Colonic mucosa (tissue), 4 donors: ENCODE results near the gene AP3B2. TPM values are rescaled to one million over a fixed set of nuclear protein-coding genes. Genes with fewer than 3 reads are reported as not detected.
A peak's percentile ranks its signal among the peaks of the same experiment; 100 is the strongest.

Experiments used
- DNase-seq: peaks from one replicate; pipeline ENCODE4 v3.0.0-alpha.2; 2020
- H3K27ac ChIP-seq: fragments of 200-600 bp; one replicate; pipeline ENCODE4 v1.8.0; 2021
- H3K27me3 ChIP-seq: fragments of 200-600 bp; one replicate; pipeline ENCODE4 v1.8.0; 2021
- H3K36me3 ChIP-seq: fragments of 200-600 bp; one replicate; pipeline ENCODE4 v1.8.0; 2021
- H3K4me1 ChIP-seq: fragments of 200-600 bp; one replicate; pipeline ENCODE4 v1.8.0; 2021; ENCODE audit warnings: mild to moderate bottlenecking
- H3K4me3 ChIP-seq: fragments of 200-600 bp; one replicate; pipeline ENCODE4 v1.8.0; 2021
- H3K9ac ChIP-seq, 2 donors: one replicate each; pipeline ENCODE4 v1.7.0; 2013; ENCODE audit warnings: control low read depth in 2 of 2, low read depth in 2 of 2, low read length in 2 of 2
- H3K9me3 ChIP-seq: fragments of 200-600 bp; one replicate; pipeline ENCODE4 v1.8.0; 2021
- intact Hi-C: fragments of 100-400 bp; cut with DNase I; formaldehyde crosslinking; loops from one replicate; pipeline ENCODE4 v1.14.1; 2022
- total RNA-seq, 2 donors: library from RNA; stranded (reverse); fragmentation: NEBNext Ultra II Directional in 1 of 2; extraction: Animal tissue kit (Norgen Biotek cat#: 25700) in 1 of 2; gene quantifications; one replicate each; pipeline ENCODE4 v1.2.1, GENCODE V29; 2021
- TF ChIP-seq, protein P1 (sequence below): fragments of 200-600 bp; IDR thresholded peaks from one replicate; pipeline ENCODE4 v1.8.0; 2022; ENCODE audit warnings: antibody characterized with exemption, mild to moderate bottlenecking
- donor health status: healthy.
- donor health status: DM: no; HTN: no; CAD: no.
- donor health status: DM: no; HTN: no; CAD: no.

The AP3B2 gene
- total RNA-seq, 2 donors from 2014 or later, result 0.82 to 1.2 TPM

DNA sequence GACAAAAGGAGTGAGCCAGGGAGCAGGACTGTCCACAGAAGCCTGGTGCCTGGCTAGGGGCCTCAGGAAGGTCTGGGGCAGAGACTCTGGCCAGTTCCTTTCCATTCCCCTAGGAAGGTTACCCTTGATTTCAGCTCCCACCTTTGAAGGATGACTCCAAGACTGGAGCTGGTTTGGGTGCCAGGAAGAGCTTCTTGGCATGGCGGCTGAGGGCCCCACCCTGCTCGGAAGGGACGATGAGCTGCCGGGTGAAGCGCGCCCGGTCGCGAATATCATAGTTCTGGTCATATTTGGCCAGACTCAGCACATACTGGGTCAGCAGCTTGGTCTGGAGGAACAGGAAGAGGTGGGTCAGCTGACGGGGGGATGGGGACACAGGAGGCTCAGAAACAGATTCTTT is 43.1 kb downstream of the AP3B2 start:
- H3K4me3 ChIP-seq, result no peak overlapping the region
- H3K9me3 ChIP-seq, result no peaks in the 10 kb centered on the region
- no peak overlapping the region for H3K9ac ChIP-seq
- no peaks in the 10 kb centered on the region for H3K4me1 ChIP-seq
- intact Hi-C loops, result no loop called here
- H3K27me3 ChIP-seq, result no peaks in the 10 kb centered on the region
- no peak for DNase-seq
- H3K27ac ChIP-seq, result no peak overlapping the region
- H3K36me3 ChIP-seq, result no peaks in the 10 kb centered on the region
- TF ChIP-seq, protein P1, sequence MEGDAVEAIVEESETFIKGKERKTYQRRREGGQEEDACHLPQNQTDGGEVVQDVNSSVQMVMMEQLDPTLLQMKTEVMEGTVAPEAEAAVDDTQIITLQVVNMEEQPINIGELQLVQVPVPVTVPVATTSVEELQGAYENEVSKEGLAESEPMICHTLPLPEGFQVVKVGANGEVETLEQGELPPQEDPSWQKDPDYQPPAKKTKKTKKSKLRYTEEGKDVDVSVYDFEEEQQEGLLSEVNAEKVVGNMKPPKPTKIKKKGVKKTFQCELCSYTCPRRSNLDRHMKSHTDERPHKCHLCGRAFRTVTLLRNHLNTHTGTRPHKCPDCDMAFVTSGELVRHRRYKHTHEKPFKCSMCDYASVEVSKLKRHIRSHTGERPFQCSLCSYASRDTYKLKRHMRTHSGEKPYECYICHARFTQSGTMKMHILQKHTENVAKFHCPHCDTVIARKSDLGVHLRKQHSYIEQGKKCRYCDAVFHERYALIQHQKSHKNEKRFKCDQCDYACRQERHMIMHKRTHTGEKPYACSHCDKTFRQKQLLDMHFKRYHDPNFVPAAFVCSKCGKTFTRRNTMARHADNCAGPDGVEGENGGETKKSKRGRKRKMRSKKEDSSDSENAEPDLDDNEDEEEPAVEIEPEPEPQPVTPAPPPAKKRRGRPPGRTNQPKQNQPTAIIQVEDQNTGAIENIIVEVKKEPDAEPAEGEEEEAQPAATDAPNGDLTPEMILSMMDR, result no peak

GRCh38 chr15:82664021-82664420 is 45.7 kb downstream of the AP3B2 start:
- Histone ChIP-seq H3K9me3 (no peaks in the 10 kb centered on the region), H3K9ac (no peak overlapping the region), H3K36me3 (no peaks in the 10 kb centered on the region), H3K4me3 (no peak overlapping the region), H3K27me3 (no peaks in the 10 kb centered on the region), H3K27ac (no peak overlapping the region), H3K4me1 (no peaks in the 10 kb centered on the region)
- intact Hi-C loops, result no loop called here
- TF ChIP-seq, protein P1, result no peak
- DNase-seq, result no peak

GRCh38 chr15:82663186-82663600 is 46.5 kb downstream of the AP3B2 start:
- Histone ChIP-seq H3K9ac (no peak overlapping the region), H3K4me3 (no peak overlapping the region), H3K4me1 (no peaks in the 10 kb centered on the region), H3K9me3 (no peaks in the 10 kb centered on the region), H3K36me3 (no peaks in the 10 kb centered on the region), H3K27me3 (no peaks in the 10 kb centered on the region), H3K27ac (no peak overlapping the region)
- peak; percentile 47 for DNase-seq
- TF ChIP-seq, protein P1, result no peak
- intact Hi-C loops, result no loop called here

- intact Hi-C loops, result no loop called here
- Histone ChIP-seq H3K4me3 (no peak overlapping the region), H3K36me3 (no peaks in the 10 kb centered on the region), H3K9ac (no peak overlapping the region), H3K27me3 (no peaks in the 10 kb centered on the region), H3K9me3 (no peaks in the 10 kb centered on the region), H3K27ac (no peak overlapping the region), H3K4me1 (no peaks in the 10 kb centered on the region)
- TF ChIP-seq, protein P1, result no peak
- DNase-seq, result no peak
Observed at GRCh38 chr15:82662641-82663040, 47.0 kb downstream of the AP3B2 start.

- no peaks in the 10 kb centered on the region for H3K4me1 ChIP-seq
- intact Hi-C loops, result no loop called here
- no peak overlapping the region for H3K27ac ChIP-seq
- DNase-seq, result no peak
- H3K9ac ChIP-seq, result no peak overlapping the region
- no peaks in the 10 kb centered on the region for H3K9me3 ChIP-seq
- TF ChIP-seq, protein P1, result no peak
- no peaks in the 10 kb centered on the region for H3K36me3 ChIP-seq
- no peak overlapping the region for H3K4me3 ChIP-seq
- H3K27me3 ChIP-seq, result no peaks in the 10 kb centered on the region
Observed at GRCh38 chr15:82660378-82660777, 49.3 kb downstream of the AP3B2 start.
